Ovary (tissue), 9 donors: ENCODE results near the gene ANKLE1. TPM values are rescaled to one million over a fixed set of nuclear protein-coding genes. Genes with fewer than 3 reads are reported as not detected.

Experiments
- DNase-seq, 5 donors: peaks; one replicate each; pipeline ENCODE4 v3.0.0-alpha.2; 2019 to 2020
- H3K27ac ChIP-seq, 2 donors: fragments of 200-600 bp; one replicate each; pipeline versions ENCODE4 v1.5.1 to v1.8.0; 2019 to 2022
- H3K27me3 ChIP-seq: fragments of 200-600 bp; one replicate; pipeline ENCODE4 v1.8.0; 2022
- H3K36me3 ChIP-seq: fragments of 200-600 bp; sonication (generic); one replicate; pipeline ENCODE4 v1.5.1; 2019
- H3K4me1 ChIP-seq: one replicate; pipeline ENCODE4 v1.8.1; 2013; ENCODE audit warnings: mild to moderate bottlenecking, moderate library complexity; ENCODE audit not compliant: insufficient read depth
- H3K4me3 ChIP-seq: fragments of 200-600 bp; sonication (generic); one replicate; pipeline ENCODE4 v1.5.1; 2017
- H3K9me3 ChIP-seq, 2 donors: fragments of 200-600 bp in 1 of 2; sonication (generic) in 1 of 2; one replicate each; pipeline versions ENCODE4 v1.5.1 to v1.8.1; 2013 to 2019; ENCODE audit warnings: mild to moderate bottlenecking in 1 of 2, moderate library complexity in 1 of 2
- EP300 ChIP-seq: sonication (generic); formaldehyde crosslinking; IDR thresholded peaks from one replicate; pipeline ENCODE4 v1.6.1; 2017; ENCODE audit warnings: antibody characterized with exemption
- POLR2A ChIP-seq: fragments of 450-650 bp; IDR thresholded peaks from one replicate; pipeline ENCODE4 v1.6.1; 2017; ENCODE audit warnings: antibody characterized with exemption, mild to moderate bottlenecking, moderate library complexity
- WGBS, 3 donors: extraction: QIAGEN DNeasy Blood & Tissue Kit in 1 of 3; methylation state at CpG; one replicate each; pipeline versions ENCODE4 v1.1.5 to v1.1.7; 2013 to 2017; 5-methylcytosine and 5-hydroxymethylcytosine counted together
- intact Hi-C, 4 donors: fragments of 100-400 bp; cut with DNase I; formaldehyde crosslinking; loops; one replicate each; pipeline versions ENCODE4 v1.11.0 to v1.15.1; 2022 to 2023
- polyA plus RNA-seq, 2 donors: library from polyadenylated mRNA; stranded (reverse); fragments of 200-250 nt in 1 of 2; fragments of 350-450 nt in 1 of 2; fragmentation: Illumina TruSeq in 1 of 2; extraction: RNeasy Lipid Tissue Mini Kit (QIAGEN cat#74804) in 1 of 2; gene quantifications; one replicate each; pipeline ENCODE4 v1.2.3, GENCODE V29; 2013 to 2014
- total RNA-seq, 7 donors: library from RNA; depleted of rRNA in 2 of 7; stranded (reverse); fragments of >200 nt in 2 of 7; fragmentation: NEBNext Ultra II Directional in 3 of 7; extraction: Animal tissue kit (Norgen Biotek cat#: 25700) in 3 of 7; gene quantifications; one replicate each; pipeline versions ENCODE4 v1.1.0 to v1.2.4, GENCODE V29; 2016 to 2023
- TF ChIP-seq, protein P1 (sequence below), 3 donors: fragments of 450-650 bp in 2 of 3; fragments of 200-600 bp in 1 of 3; IDR thresholded peaks; one replicate each; pipeline versions ENCODE4 v1.5.1 to v1.8.0; 2016 to 2022; ENCODE audit warnings: antibody characterized with exemption in 3 of 3, mild to moderate bottlenecking in 1 of 3
- donor health status: DM: no; HTN: no; CAD: no; lungs with moderate emphysema.
- donor health status: DM: no; HTN: no; CAD: no.
- donor health status: Bipolar disorder and iron deficiency.
- donor health status: DM: yes; HTN: yes; CAD: no.
- donor health status: DM: no; HTN: no; CAD: no.
- donor health status: DM: yes; HTN: yes; CAD: no.

ANKLE1 gene
- total and polyA plus RNA-seq, 9 donors: 0.12 to 1.6 (median 0.81) TPM

DNA sequence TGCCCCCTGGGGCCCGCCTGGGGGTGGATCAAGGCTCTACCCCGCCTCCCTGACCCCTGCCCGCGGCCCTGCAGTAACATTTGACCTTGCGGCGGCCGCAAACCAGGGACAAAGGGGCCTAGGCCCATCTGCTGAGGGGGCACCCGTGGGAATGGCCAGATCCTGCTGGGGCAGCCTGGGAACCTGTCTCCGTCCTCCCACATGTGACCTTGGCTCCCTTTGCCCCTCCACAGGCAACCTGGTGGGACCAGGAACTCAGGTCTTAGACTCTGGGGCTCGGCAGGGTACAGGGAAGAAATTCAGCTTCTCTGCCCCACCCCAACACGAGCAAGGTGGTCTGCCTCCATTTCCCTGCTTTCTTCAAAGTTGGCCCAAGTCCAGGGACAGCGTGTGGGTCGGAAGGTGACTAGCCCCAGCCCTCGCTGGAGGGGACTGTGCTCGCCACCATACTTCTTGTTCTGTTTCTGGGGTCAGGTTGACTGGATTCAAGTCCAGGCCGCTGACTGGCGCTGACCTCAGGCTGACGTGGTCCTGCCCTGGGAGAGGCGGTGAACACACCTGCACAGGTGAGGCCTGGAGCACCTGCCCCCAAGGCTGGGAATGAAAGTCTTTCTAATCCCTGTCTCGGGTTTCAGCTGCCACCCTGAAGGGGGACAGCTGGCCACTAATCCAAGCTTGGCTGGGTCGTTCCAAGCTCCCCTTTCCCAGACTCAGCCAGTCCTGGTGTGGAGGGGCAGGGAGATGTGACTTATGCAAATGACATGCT, 33.5 kb upstream of the ANKLE1 start:
- DNase-seq: peak in 2 of 5 donors; percentile 49 to 59
- WGBS, 3 donors: 62 to 68% (median 63%) methylated on average over 21 of the region's 21 CpGs
- H3K27ac ChIP-seq: no peak overlapping the region
- H3K4me1 ChIP-seq: peaks cover 4% of the 10 kb centered on the region
- no peaks in the 10 kb centered on the region for H3K36me3 ChIP-seq
- no peak overlapping the region for H3K4me3 ChIP-seq
- TF ChIP-seq, protein P1, sequence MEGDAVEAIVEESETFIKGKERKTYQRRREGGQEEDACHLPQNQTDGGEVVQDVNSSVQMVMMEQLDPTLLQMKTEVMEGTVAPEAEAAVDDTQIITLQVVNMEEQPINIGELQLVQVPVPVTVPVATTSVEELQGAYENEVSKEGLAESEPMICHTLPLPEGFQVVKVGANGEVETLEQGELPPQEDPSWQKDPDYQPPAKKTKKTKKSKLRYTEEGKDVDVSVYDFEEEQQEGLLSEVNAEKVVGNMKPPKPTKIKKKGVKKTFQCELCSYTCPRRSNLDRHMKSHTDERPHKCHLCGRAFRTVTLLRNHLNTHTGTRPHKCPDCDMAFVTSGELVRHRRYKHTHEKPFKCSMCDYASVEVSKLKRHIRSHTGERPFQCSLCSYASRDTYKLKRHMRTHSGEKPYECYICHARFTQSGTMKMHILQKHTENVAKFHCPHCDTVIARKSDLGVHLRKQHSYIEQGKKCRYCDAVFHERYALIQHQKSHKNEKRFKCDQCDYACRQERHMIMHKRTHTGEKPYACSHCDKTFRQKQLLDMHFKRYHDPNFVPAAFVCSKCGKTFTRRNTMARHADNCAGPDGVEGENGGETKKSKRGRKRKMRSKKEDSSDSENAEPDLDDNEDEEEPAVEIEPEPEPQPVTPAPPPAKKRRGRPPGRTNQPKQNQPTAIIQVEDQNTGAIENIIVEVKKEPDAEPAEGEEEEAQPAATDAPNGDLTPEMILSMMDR (IDR thresholded peaks at IDR 0.05): no peak
- no peak for TF ChIP-seq POLR2A
- no peak for TF ChIP-seq EP300
- intact Hi-C loops: no loop called here
- no peaks in the 10 kb centered on the region for H3K9me3 ChIP-seq
- no peaks in the 10 kb centered on the region for H3K27me3 ChIP-seq

DNA sequence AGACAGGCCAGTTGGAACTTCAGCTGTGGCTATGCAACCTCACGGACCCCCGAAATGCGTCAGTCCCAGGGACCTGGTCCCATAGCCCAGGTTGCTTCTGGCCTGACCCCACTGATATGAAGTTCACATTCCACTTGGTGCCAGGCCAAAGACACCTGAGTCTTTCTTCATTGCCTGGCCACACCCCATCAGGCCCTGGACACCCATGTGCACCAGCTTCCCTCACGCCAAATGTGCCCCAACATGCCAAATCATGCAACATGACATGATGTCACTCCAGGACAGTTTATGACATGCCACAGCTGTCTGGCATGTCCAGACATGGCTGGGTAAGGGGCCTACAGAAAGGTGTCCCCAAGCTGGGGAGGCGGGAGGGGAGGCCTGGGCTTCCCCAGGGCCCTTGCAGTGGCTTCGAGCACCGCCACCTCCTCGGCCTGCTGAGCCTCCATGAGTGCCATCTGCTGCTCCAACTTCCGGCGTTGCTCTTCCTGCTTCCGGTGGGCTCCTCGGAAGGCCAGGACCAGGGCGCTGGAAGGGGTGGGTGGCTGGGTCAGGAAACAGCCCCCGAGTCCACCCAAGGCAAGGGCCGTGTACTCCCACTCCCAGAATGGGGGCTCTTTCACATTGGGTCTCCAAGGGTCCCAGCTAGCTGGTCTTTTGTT, 31.7 kb upstream of the ANKLE1 start:
- Histone ChIP-seq H3K27me3 (no peaks in the 10 kb centered on the region), H3K9me3 (no peaks in the 10 kb centered on the region), H3K27ac (no peak overlapping the region), H3K4me1 (peaks cover 4% of the 10 kb centered on the region), H3K4me3 (no peak overlapping the region), H3K36me3 (no peaks in the 10 kb centered on the region)
- 83 to 86% (median 86%) methylated on average over 15 of the region's 15 CpGs for WGBS, 3 donors
- no peak for DNase-seq
- TF ChIP-seq POLR2A: no peak
- TF ChIP-seq, protein P1 (IDR thresholded peaks at IDR 0.05): no peak
- TF ChIP-seq EP300: no peak
- intact Hi-C loops: no loop called here

DNA sequence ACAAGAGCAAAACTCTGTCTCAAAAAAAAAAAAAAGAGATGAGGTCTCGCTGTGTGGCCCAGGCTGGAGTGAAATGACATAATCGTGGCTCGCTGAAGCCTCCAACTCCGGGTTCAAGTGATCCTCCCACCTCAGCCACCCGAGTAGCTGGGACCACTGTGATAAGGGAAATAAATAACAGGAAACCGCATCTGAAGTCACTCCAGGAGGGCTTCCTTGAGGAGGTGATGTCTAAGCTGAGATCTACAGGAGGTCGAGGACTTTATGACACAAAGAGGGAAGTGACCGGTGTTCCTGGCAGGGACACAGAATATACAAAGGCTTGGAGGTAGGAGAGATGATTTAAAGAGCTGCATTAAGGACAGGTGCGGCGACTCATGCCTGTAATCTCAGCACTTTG, 27.1 kb upstream of the ANKLE1 start:
- Histone ChIP-seq H3K36me3 (no peaks in the 10 kb centered on the region), H3K4me3 (no peak overlapping the region), H3K4me1 (no peaks in the 10 kb centered on the region), H3K9me3 (no peaks in the 10 kb centered on the region), H3K27ac (no peak overlapping the region), H3K27me3 (no peaks in the 10 kb centered on the region)
- intact Hi-C loops: no loop called here
- 74 to 83% (median 79%) methylated on average over 10 of the region's 10 CpGs for WGBS, 3 donors
- DNase-seq: no peak
- no peak for TF ChIP-seq EP300
- TF ChIP-seq, protein P1 (IDR thresholded peaks at IDR 0.05): no peak
- no peak for TF ChIP-seq POLR2A

DNA sequence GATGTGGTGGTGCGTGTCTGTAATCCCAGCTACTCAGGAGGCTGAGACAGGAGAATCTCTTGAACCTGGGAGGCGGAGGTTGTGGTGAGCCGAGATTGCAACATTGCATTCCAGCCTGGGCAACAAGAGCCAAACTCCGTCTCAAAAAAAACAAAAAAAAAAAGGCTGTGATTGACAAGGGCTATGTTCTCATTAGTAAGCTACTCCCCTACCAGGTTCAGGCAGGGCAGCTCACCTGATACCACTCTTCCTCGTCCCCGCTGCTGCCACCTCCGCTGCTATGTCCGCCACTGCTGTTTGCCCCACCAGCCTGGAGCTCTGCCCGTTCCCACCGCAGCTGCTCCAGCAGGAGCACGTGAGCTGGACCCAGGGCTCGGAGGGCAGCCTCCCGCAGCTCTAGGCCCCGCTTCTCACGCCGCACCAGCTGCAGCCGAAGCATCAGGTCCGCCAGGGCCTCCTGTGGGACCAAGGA, 26.5 kb upstream of the ANKLE1 start:
- no peak overlapping the region for H3K27ac ChIP-seq
- TF ChIP-seq POLR2A (no peak), EP300 (no peak)
- TF ChIP-seq, protein P1 (IDR thresholded peaks at IDR 0.05): no peak
- DNase-seq: no peak
- no peaks in the 10 kb centered on the region for H3K9me3 ChIP-seq
- H3K4me1 ChIP-seq: no peaks in the 10 kb centered on the region
- no peak overlapping the region for H3K4me3 ChIP-seq
- H3K36me3 ChIP-seq: no peaks in the 10 kb centered on the region
- 58 to 68% (median 65%) methylated on average over 18 of the region's 18 CpGs for WGBS, 3 donors
- intact Hi-C loops: no loop called here
- no peaks in the 10 kb centered on the region for H3K27me3 ChIP-seq
